ENCODE data around the gene AOPEP. TPM values are rescaled to one million over a fixed set of nuclear protein-coding genes. Genes with fewer than 3 reads are reported as not detected.

Gene AOPEP
- total RNA-seq, 2 experiments from 2014 or later, result 6.9 to 7.0 TPM

DNA sequence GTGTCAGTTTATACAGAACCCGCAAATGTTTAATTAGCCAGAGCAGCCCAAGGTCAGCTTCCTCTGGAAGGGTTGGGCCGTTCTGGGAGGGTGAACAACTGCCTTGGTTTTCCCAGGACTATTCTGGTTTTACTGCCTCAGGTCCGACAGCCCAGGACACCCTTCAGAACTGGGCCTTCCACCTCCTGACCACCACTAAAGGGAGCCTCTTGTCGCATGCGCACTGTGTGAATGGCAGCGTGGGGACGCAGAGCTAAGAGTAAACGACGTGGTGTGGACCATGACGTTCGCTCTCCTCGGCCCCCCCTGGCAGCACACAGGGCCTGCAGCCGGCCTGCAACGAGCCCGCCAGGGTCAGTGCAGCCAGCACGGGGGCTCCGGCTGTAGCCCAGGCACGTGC is 376.1 kb downstream of the AOPEP start:
- Mint-ChIP-seq H3K4me3 (no peak overlapping the region), H3K9me3 (no peaks in the 10 kb centered on the region), H3K36me3 (ENCODE audit: low read depth) (peaks cover 13% of the 10 kb centered on the region), H3K27ac (no peak overlapping the region), H3K27me3 (no peaks in the 10 kb centered on the region), H3K4me1 (ENCODE audit: low read depth) (no peaks in the 10 kb centered on the region)
- no peak overlapping the region for H3K27ac ChIP-seq (ENCODE audit: low read depth in 1 of 2, low read length in 2 of 2)
- ATAC-seq (ENCODE audit: poor library complexity), result no peak
- no peaks in the 10 kb centered on the region for H3K9me3 ChIP-seq (ENCODE audit: control insufficient read depth in 1 of 2, insufficient read depth in 1 of 2, low read length in 2 of 2)
- H3K4me1 ChIP-seq (ENCODE audit: insufficient read depth, low read length), result no peaks in the 10 kb centered on the region
- no peaks in the 10 kb centered on the region for H3K27me3 ChIP-seq (ENCODE audit: control insufficient read depth in 1 of 2, insufficient read depth in 2 of 2, low read length in 2 of 2)
- DNase-seq, result no peak
- H3K4me3 ChIP-seq (ENCODE audit: low read length), result no peak overlapping the region
- TF ChIP-seq CTCF (IDR thresholded peaks at IDR 0.05), result no peak
- ChIA-PET CTCF (no interaction called here), POLR2A (no interaction called here)
- no peaks in the 10 kb centered on the region for H3K36me3 ChIP-seq (ENCODE audit: insufficient read depth, low read length)
- intact Hi-C loops (cut with DNase I, micrococcal nuclease), result no loop called here

DNA sequence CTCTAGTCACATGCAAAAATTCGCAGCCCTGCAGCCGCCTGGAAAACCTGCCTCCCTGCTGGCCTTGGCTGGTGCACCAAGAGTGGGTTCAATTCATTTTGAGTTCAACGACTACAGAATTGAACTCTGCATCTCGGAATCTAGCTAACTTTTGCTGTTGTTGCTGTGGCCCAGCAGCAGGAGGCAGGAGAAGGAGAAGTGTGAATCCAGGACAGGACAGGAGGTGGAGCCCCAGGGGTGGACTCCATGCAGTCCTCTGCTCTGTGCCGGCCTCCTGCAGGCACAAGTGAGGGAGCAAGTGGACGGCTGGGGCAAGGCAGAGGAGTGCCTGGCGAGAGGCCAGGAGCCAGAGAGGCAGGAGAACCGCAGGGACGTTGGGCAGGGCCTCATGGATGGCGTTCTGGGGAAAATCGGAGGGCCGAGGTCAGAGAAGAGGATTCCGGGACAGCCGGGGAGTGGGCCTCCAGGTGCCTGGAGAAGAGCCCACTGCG is 376.8 kb downstream of the AOPEP start:
- no peak for DNase-seq
- intact Hi-C loops (cut with DNase I, micrococcal nuclease), result no loop called here
- H3K27ac Mint-ChIP-seq, result no peak overlapping the region

GRCh38 chr9:95103871-95104580 is 377.5 kb downstream of the AOPEP start:
- H3K4me1 ChIP-seq (ENCODE audit: insufficient read depth, low read length), result no peaks in the 10 kb centered on the region
- TF ChIP-seq CTCF (IDR thresholded peaks at IDR 0.05), result no peak
- ATAC-seq (ENCODE audit: poor library complexity), result no peak
- no peaks in the 10 kb centered on the region for H3K9me3 ChIP-seq (ENCODE audit: control insufficient read depth in 1 of 2, insufficient read depth in 1 of 2, low read length in 2 of 2)
- no peaks in the 10 kb centered on the region for H3K36me3 ChIP-seq (ENCODE audit: insufficient read depth, low read length)
- H3K27ac ChIP-seq (ENCODE audit: low read depth in 1 of 2, low read length in 2 of 2), result no peak overlapping the region
- ChIA-PET CTCF (no interaction called here), POLR2A (no interaction called here)
- no peak overlapping the region for H3K4me3 Mint-ChIP-seq
- no peaks in the 10 kb centered on the region for H3K27me3 Mint-ChIP-seq
- peaks cover 19% of the 10 kb centered on the region for H3K36me3 Mint-ChIP-seq (ENCODE audit: low read depth)
- no peaks in the 10 kb centered on the region for H3K27me3 ChIP-seq (ENCODE audit: control insufficient read depth in 1 of 2, insufficient read depth in 2 of 2, low read length in 2 of 2)
- H3K4me1 Mint-ChIP-seq (ENCODE audit: low read depth), result no peaks in the 10 kb centered on the region
- no peak overlapping the region for H3K4me3 ChIP-seq (ENCODE audit: low read length)
- H3K9me3 Mint-ChIP-seq, result no peaks in the 10 kb centered on the region
- H3K27ac Mint-ChIP-seq, result no peak overlapping the region
- DNase-seq, result no peak
- intact Hi-C loops (cut with DNase I, micrococcal nuclease), result no loop called here

More for the DNA sequence above, 376.8 kb downstream of the AOPEP start:
- no peaks in the 10 kb centered on the region for H3K9me3 ChIP-seq (ENCODE audit: control insufficient read depth in 1 of 2, insufficient read depth in 1 of 2, low read length in 2 of 2)
- no peak overlapping the region for H3K4me3 ChIP-seq (ENCODE audit: low read length)
- H3K36me3 Mint-ChIP-seq (ENCODE audit: low read depth), result peaks cover 14% of the 10 kb centered on the region
- H3K4me1 Mint-ChIP-seq (ENCODE audit: low read depth), result no peaks in the 10 kb centered on the region
- ChIA-PET CTCF (no interaction called here), POLR2A (no interaction called here)
- no peaks in the 10 kb centered on the region for H3K4me1 ChIP-seq (ENCODE audit: insufficient read depth, low read length)
- no peak overlapping the region for H3K4me3 Mint-ChIP-seq
- no peaks in the 10 kb centered on the region for H3K36me3 ChIP-seq (ENCODE audit: insufficient read depth, low read length)
- H3K27me3 ChIP-seq (ENCODE audit: control insufficient read depth in 1 of 2, insufficient read depth in 2 of 2, low read length in 2 of 2), result no peaks in the 10 kb centered on the region
- no peaks in the 10 kb centered on the region for H3K9me3 Mint-ChIP-seq
- H3K27me3 Mint-ChIP-seq, result no peaks in the 10 kb centered on the region
- H3K27ac ChIP-seq (ENCODE audit: low read depth in 1 of 2, low read length in 2 of 2), result no peak overlapping the region
- ATAC-seq (ENCODE audit: poor library complexity), result no peak
- no peak for TF ChIP-seq CTCF (IDR thresholded peaks at IDR 0.05)

Measured in CD4-positive, alpha-beta T cell (primary cell).